Measurements from ENCODE around the gene TAS2R14.

Gene TAS2R14

DNA sequence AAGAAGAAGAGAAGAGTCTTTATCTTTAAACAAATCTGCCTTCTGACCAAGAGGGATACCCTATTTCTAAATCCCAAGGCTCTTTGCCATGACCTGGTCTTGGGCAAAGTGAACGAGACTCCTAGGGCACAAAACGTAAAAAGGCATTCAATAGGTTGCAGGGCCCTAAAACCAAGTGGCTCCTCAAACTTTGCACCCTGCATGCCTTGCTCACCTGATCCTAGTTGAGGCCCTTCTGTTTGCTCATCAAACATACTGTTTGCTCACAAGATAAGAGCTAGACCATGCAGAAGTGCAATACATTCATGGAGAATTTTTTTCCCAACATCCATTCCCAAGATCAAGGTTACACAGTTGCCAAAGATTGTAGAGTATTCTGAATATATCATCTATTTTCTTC lies 47.1 kb downstream of the TAS2R14 start (continued):
- TF ChIP-seq ZNF292 (tag by site-specific recombination; IDR thresholded peaks at IDR 0.05; ENCODE audit: borderline replicate concordance, low read depth) (no peak), ZNF2 (tag by site-specific recombination; IDR thresholded peaks at IDR 0.05) (no peak)

DNA sequence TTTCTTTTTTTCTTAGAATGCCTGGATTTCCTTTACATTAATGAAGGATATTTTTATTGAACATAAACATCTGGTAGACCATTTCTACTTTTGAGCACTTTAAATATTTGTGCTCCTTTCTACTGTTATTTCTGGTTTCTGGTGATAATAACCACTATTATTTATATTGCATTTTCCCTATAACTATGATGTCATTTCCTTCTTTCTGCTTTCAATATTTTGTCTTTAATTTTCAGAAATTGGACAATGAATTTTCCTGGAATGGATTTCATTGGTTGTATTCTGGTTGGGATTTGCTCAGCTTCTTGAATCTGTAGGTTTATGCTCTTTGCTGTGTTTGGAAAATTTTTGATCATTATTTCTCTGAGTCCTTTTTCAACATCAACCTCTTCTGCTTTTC lies 49.8 kb downstream of the TAS2R14 start:
- ChIA-PET CTCF (no interaction called here), POLR2A (no interaction called here)
- H3K4me3 ChIP-seq (ENCODE audit: low read depth, low read length), result no peak overlapping the region
- H3K4me1 ChIP-seq (ENCODE audit: control insufficient read depth, insufficient read depth, low read length), result no peaks in the 10 kb centered on the region
- TF ChIP-seq, protein P1, sequence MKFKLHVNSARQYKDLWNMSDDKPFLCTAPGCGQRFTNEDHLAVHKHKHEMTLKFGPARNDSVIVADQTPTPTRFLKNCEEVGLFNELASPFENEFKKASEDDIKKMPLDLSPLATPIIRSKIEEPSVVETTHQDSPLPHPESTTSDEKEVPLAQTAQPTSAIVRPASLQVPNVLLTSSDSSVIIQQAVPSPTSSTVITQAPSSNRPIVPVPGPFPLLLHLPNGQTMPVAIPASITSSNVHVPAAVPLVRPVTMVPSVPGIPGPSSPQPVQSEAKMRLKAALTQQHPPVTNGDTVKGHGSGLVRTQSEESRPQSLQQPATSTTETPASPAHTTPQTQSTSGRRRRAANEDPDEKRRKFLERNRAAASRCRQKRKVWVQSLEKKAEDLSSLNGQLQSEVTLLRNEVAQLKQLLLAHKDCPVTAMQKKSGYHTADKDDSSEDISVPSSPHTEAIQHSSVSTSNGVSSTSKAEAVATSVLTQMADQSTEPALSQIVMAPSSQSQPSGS (tag by site-specific recombination; IDR thresholded peaks at IDR 0.05; ENCODE audit: low read depth), result peak; percentile 58; the same call in 1 of the 2 replicates
- no peak for TF ChIP-seq ZNF48 (tag by site-specific recombination; IDR thresholded peaks at IDR 0.05)
- TF ChIP-seq YY1 (tag by site-specific recombination; IDR thresholded peaks at IDR 0.05), result no peak
- no peaks in the 10 kb centered on the region for H3K9me3 ChIP-seq (ENCODE audit: control insufficient read depth, insufficient read depth, low read depth, low read length)
- H3K27ac ChIP-seq (ENCODE audit: extremely low read depth, low read depth, low read length), result no peak overlapping the region
- no peaks in the 10 kb centered on the region for H3K36me3 ChIP-seq (ENCODE audit: control insufficient read depth in 2 of 2, insufficient read depth in 1 of 2, low read length in 2 of 2)
